ENCODE results near the gene CNPY3.
"Not testable (repeated sequence)": the region's sequence is repeated elsewhere in the genome, so short reads cannot be mapped to it uniquely, and the experiment has no call there.

Gene CNPY3

DNA sequence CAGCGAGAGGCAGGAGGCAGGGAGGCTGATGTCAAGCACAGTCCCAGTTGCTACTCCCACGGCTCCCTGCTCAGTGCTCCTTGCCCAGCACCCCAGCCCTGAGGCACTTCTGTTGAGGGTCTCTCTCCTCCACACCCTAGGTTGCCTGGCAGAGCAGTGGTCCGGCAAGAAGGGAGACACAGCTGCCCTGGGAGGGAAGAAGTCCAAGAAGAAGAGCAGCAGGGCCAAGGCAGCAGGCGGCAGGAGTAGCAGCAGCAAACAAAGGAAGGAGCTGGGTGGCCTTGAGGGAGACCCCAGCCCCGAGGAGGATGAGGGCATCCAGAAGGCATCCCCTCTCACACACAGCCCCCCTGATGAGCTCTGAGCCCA is 9.1 kb downstream of the CNPY3 start:
- DNase-seq (ENCODE audit: extremely low read depth, low read depth) = no peak
- TF ChIP-seq CTCF (IDR thresholded peaks at IDR 0.05; ENCODE audit: low read depth, low read length) = no peak

DNA sequence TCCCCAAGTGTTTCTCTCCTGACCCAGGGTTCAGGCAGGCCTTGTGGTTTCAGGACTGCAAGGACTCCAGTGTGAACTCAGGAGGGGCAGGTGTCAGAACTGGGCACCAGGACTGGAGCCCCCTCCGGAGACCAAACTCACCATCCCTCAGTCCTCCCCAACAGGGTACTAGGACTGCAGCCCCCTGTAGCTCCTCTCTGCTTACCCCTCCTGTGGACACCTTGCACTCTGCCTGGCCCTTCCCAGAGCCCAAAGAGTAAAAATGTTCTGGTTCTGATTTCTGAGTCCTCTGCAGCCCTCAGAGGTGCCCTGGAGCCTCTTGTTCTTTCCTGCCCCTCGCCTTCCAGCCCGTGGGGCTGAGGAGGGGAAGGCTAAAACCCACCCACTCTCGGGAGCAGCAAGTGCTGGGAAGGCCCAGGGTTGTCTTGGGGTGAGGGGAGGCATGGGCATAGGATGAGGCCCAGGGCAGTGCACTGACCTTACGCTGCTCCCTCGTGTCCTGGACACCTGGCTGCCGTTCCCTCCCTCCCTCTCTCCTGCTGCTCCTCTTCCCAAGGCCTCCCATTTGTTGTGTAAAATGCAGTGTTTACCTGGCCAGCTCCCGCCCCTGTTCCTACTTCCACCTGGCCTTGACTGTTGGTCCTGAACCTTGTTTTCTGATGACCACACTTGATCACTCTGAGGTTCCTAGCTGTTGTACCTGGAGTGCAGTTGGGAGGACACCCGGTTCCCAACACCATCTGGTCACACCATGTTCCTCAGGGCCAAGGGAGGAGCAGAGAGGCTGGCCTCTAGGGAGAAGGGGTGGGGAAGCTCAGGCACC is 9.9 kb downstream of the CNPY3 start:
- no peak for TF ChIP-seq CTCF (IDR thresholded peaks at IDR 0.05; ENCODE audit: low read depth, low read length)

DNA sequence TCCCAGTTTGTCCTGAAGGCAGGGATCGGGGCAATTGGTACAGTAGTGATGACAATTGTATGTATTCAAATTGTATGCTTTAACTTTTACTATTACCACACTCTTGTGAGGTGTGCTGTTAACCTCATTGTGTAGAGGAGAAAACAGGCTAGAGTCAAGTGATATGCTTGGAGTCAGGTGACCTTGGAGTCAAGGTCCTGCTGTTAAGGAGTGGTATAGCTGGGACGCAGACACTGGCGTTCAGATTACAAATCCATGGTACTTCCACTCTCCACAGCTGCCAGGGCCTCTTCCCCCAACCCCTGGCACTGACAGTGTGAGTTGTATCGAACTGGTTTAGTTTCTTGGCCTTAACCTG is 10.5 kb downstream of the CNPY3 start:
- DNase-seq (ENCODE audit: extremely low read depth, low read depth) = no peak
- TF ChIP-seq CTCF (IDR thresholded peaks at IDR 0.05; ENCODE audit: low read depth, low read length) = no peak

More for the DNA sequence above, 9.9 kb downstream of the CNPY3 start:
- no peak for DNase-seq (ENCODE audit: extremely low read depth, low read depth)

DNA sequence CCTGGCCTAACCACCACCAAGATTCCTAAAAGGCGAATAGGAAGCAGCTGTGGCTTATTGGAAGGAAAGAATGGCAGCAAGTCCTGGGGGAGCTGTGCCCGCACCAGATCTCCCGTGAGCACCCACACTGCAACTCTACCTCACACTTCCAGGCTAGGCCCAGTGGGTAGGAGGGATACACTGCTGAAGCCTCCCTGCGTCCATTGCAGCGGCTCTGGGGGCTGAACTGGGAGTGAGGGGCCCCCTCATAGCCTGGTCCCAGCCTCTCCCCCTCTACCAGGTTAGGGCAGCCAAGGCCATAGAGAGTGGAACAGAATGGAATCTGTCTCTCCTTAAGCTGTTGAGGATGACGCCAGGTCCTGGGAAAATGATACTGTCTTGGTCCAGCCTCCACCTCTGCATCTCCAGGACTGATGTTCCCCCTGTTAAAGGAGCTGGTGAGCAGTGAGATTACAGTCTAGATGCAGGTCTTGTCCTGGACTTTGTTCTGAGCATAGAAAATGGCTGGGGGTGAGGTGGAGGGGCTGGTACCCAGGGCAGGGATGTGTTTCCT is 11.3 kb downstream of the CNPY3 start:
- DNase-seq (ENCODE audit: extremely low read depth, low read depth) = no peak
- no peak for TF ChIP-seq CTCF (IDR thresholded peaks at IDR 0.05; ENCODE audit: low read depth, low read length)

DNA sequence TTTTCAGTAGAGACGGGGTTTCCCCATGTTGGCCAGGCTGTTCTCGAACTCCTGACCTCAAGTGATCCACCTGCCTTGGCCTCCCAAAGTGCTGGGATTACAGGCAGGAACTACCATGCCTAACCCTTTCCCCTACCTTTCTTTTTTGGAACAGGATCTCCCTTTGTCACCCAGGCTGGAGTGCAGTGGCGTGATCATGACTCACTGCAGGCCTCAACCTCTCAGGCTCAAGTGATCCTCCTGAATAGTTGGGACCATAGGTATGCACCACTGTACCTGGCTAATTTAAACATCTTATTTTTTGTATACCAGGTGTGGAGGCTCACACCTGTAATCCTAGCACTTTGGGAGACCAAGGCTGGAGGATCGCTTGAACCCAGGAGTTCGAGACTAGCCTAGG is 12.1 kb downstream of the CNPY3 start:
- not testable (repeated sequence) for DNase-seq (ENCODE audit: extremely low read depth, low read depth)

GRCh38 chr6:42942444-42942843 is 13.2 kb downstream of the CNPY3 start:
- TF ChIP-seq CTCF (IDR thresholded peaks at IDR 0.05; ENCODE audit: low read depth, low read length) = no peak
- DNase-seq (ENCODE audit: extremely low read depth, low read depth) = no peak

- no peak for DNase-seq (ENCODE audit: extremely low read depth, low read depth)
- TF ChIP-seq CTCF (IDR thresholded peaks at IDR 0.05; ENCODE audit: low read depth, low read length) = no peak
Observed at GRCh38 chr6:42947950-42948349, 18.7 kb downstream of the CNPY3 start.

GRCh38 chr6:42952389-42952788 is 23.1 kb downstream of the CNPY3 start:
- TF ChIP-seq CTCF (IDR thresholded peaks at IDR 0.05; ENCODE audit: low read depth, low read length) = no peak
- DNase-seq (ENCODE audit: extremely low read depth, low read depth) = no peak

- DNase-seq (ENCODE audit: extremely low read depth, low read depth) = not testable (repeated sequence)
Observed at GRCh38 chr6:42954405-42954804, 25.1 kb downstream of the CNPY3 start.

Data from AG09319 (cell line).